GM21381 (cell line): ENCODE data around the gene SLC46A1.

Experiments
- ATAC-seq: cut with Tn5 transposase; IDR thresholded peaks from one replicate; pipeline ENCODE4 v1.9.1; 2021; ENCODE audit warnings: mild to moderate bottlenecking, moderate library complexity; ENCODE audit not compliant: unreplicated experiment

Gene SLC46A1

GRCh38 chr17:28404812-28405570 is 1.0 kb downstream of the SLC46A1 start:
- no peak for ATAC-seq

- no peak for ATAC-seq
Observed at GRCh38 chr17:28404461-28404811, 1.6 kb downstream of the SLC46A1 start.

DNA sequence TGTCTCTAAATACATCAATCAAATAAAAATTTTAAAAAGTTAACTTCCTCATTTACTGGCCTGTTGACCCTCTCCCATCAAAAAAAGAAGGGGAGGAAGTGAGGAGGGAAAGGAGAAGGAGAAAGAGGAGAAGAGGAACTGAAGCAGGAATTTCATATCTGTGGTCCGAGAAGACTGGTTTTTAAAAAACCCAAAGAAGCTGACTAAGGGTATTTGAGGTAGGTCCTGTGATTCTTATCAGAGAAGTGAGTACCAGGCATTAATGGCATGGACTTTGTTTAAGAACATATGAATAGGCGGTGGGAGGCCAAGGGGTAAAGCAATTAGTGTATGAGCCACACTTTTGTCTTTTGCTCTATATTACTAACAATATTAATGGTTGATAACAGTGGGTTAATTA is 2.0 kb downstream of the SLC46A1 start:
- ATAC-seq, result no peak

- no peak for ATAC-seq
Observed at GRCh38 chr17:28402844-28403243, 3.2 kb downstream of the SLC46A1 start.

DNA sequence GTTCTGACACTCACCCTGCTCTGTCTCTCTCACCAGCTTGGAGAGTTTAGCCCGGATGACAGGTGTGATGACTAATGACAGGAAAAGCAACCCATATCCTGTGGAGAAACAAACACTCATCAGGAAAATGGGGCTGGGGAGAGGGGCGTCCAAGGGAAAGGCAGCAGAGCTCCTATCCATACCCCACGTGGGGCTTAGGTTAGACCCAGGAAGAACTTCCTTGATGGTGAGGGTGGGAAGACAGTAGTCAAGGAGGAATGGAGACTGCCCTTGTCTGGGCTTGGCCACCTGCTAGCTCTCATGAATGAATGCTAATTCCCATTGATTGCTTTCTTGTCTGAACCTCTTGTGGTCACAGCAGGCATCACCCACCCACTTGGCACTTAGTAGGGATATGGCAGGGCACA is 3.8 kb downstream of the SLC46A1 start:
- no peak for ATAC-seq

GRCh38 chr17:28399808-28400207 is 6.2 kb downstream of the SLC46A1 start:
- no peak for ATAC-seq

GRCh38 chr17:28398280-28398981 is 7.6 kb downstream of the SLC46A1 start:
- no peak for ATAC-seq

- no peak for ATAC-seq
Observed at GRCh38 chr17:28397687-28398279, 8.2 kb downstream of the SLC46A1 start.

DNA sequence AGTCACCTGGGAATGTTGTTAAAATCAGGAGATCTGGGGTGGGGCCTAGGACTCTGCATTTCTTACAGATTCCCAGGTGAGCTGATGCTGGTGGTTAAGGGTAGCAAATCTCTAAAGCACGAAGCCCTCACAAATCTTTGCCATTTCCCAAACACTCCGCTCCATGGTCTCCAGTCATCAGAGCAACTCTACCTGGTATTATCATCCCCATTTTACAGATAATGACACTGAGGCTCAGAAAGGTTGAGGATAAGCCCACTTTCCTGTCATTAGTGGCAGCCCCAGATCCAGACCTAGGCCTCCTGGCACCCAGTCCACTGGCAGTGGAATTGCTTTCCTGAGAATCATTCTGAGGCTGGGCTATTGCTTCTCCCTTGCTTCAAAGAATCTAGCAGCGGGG is 8.7 kb downstream of the SLC46A1 start:
- no peak for ATAC-seq

- ATAC-seq, result no peak
Observed at GRCh38 chr17:28396635-28397239, 9.3 kb downstream of the SLC46A1 start.

DNA sequence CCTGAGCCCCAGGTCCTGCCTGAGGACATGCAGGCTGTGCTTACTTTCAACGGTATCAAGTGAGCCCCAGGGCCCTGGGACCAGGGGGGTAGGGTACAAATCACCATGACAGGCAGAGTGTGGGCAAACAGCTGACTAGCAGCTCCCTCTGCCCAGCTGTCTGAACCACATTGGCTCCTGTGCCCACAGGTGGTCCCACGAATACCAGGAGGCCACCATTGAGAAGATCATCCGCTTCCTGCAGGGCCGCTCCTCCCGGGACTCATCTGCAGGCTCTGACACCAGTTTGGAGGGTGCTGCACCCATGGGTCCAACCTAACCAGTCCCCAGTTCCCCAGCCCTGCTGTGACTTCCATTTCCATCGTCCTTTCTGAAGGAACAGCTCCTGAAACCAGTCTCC is 10.0 kb downstream of the SLC46A1 start:
- no peak for ATAC-seq

DNA sequence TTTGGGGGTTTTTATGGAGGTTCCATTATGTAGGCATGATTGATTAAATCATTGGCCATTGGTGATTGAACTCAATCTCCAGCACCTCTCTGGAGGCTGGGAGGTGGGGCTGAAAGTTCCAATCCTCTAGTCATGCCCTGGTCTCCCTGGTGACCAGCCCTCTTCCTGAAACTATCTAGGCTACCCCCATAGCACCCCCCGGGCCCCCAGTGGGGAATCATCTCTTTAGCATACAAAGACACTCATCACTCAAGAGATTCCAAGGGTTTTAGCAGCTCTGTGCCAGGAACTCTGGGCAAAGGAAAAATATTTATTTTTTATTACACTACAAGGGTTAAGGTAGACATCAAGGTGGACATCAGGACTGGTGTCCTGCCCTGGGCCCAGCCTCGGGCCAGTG is 10.6 kb downstream of the SLC46A1 start:
- no peak for ATAC-seq

GRCh38 chr17:28394337-28395116 is 11.5 kb downstream of the SLC46A1 start:
- ATAC-seq, result no peak

DNA sequence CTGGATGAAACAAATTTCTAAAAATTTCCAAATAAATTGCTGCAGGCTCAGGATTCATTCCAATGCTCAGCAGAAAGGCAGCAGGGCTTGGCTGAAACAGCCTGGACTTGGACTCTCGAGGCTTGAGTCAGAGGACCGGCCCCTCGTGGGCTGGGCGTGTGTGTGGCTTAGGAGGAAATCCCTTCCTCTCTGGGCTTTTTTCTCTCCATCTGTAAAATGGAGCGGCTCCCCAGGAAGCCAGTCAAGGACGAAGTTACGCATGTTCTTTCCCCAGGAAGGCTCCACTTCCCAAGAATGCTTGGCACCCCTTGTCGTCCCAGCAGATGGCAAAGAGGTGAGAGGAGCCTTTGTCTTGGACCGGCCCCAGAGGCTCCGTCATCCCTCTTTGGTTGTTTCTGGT is 13.5 kb downstream of the SLC46A1 start:
- no peak for ATAC-seq

- ATAC-seq, result no peak
Observed at GRCh38 chr17:28391401-28391800, 14.6 kb downstream of the SLC46A1 start.

- no peak for ATAC-seq
Observed at GRCh38 chr17:28390984-28391383, 15.0 kb downstream of the SLC46A1 start.

DNA sequence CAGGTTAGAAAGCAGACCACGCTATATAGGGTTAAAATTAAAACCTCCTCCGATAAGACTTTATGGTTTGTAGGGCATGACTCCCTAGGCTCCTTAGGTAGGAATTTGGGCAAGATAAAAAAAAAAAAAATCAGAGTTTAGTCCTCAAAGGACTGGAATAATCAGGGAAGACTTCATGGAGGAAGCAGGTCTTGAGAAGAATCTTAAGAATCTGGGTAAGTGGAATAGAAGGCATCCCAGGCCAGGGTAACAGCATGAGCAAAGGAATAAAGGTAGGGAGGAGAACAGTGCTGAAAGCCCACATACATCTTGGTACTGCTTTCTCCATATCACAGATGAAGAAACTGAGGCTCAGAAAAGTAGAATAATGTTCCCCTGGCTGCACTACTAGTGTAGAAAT is 15.4 kb downstream of the SLC46A1 start:
- no peak for ATAC-seq

DNA sequence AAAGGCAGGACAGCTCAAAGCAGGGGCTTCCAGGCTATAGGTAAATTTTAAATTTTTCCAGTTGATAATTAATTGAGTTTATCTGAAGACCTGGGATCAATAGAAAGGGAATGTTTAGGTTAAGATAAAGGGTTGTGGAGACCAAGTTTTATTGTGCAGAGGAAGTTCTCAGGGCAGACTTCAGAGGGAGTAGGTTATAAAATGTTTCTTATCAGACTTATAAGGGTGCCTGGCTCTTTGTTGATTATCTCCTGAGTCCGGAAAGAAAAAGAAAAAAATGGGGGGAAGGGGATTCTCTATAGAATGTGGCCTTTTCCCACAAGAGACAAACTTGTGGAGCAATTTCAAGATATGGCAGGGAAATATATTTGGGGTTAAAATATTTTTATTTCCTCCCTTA is 15.9 kb downstream of the SLC46A1 start:
- no peak for ATAC-seq

GRCh38 chr17:28388106-28388505 is 17.9 kb downstream of the SLC46A1 start:
- no peak for ATAC-seq

- no peak for ATAC-seq
Observed at GRCh38 chr17:28386391-28386790, 19.6 kb downstream of the SLC46A1 start.

DNA sequence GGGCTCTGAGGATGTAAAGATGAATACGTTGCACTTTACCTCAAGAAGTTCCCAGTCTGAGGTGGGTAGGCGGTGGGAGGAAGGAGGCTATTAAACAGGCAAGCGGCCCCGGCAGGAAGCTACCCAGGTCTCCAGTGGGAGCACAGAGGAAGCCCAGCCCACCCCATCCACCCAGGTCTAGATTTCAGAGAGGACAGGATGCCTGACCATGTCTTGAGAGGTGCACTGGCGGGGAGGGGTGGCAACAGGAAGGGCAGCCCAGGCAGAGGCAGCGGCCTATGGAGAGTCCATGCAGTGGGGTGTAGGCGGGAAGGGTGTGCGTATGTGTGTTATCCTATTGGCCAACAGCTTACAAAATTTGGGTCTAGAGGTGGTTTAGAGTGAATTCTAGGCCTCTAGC is 20.6 kb downstream of the SLC46A1 start:
- no peak for ATAC-seq
